ENCODE measurements around the gene LRCH1. TPM values are rescaled to one million over a fixed set of nuclear protein-coding genes. Genes with fewer than 3 reads are reported as not detected.

Gene LRCH1
- polyA plus RNA-seq, 3 donors = 2.1 to 10.8 (median 6.5) TPM

DNA sequence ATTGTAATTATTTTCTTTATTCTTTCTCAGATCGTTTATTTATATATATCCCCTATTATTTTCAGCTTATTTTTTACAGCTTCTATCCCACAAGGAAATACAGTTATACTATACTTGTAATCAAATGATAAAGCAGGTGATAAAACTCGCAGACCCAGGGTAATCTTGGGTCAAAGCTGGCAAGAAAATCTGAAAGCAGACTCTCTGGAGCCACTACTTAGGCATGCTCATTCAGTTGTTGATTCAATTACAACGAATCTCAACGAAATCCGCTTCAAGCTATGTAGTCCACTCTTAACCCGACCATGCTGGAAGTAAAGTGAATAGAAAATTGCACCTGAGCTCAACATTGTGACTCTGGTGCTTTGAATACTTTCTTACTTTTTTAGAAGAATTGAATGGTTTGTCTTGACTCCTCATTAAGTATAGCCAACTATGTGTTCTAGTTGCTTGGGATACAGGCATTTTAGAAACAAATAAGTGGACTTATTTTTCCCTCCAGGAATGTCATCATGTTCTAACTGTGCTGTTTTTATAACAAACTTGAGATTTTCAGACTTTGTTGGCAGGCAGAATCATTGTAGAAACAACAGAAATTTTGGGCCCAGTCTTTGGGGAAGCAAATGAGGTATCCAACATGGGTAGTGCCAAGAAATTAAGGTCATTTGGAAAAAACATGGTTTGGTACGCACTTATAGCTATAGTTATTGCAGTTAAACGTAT is 222.6 kb downstream of the LRCH1 start:
- no peak overlapping the region for H3K27ac ChIP-seq (ENCODE audit: low read depth, low read length)
- WGBS, 3 donors = 78 to 89% (median 86%) methylated on average over 8 of the region's 8 CpGs

DNA sequence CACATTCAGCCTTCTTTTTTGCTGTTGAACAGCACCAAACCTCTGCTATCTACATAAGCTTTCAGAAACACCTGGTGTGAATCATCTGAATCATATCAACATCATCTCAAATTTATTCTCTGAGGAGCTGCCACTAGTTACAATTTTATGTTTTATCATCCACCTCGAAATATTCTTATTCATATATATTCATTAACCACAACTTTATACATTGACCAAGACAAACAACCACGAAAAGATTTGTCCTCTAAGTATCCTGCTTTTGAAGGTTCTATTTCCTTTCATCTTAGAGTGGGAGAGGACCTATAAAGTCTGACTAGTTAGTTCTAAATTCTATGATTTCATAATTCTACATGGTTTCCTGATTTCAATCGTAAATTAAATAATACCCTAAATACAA is 225.1 kb downstream of the LRCH1 start:
- 81 to 87% (median 82%) methylated on average over 3 of the region's 3 CpGs for WGBS, 3 donors

DNA sequence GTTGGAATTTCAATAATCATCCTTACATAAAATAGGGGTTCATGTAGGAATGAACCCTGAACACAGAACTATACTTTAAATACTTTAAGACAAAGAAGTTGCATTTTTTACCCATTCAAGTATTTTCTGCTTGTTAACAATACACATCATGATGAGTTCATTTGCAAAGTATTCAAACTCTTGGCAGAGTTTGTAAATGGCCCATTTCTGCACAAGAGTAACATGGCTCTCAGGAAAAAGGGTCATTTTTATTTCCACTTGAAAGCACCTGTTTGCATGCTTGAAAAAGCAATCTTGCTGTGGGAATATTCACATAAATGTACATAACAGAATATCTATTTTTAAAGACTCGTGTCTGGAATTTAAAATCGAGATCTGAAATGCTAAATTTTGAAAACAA is 225.9 kb downstream of the LRCH1 start:
- 82 to 93% (median 87%) methylated on average over 2 of the region's 2 CpGs for WGBS, 3 donors

More for the DNA sequence above, 225.1 kb downstream of the LRCH1 start:
- no peak overlapping the region for H3K27ac ChIP-seq (ENCODE audit: low read depth, low read length)

DNA sequence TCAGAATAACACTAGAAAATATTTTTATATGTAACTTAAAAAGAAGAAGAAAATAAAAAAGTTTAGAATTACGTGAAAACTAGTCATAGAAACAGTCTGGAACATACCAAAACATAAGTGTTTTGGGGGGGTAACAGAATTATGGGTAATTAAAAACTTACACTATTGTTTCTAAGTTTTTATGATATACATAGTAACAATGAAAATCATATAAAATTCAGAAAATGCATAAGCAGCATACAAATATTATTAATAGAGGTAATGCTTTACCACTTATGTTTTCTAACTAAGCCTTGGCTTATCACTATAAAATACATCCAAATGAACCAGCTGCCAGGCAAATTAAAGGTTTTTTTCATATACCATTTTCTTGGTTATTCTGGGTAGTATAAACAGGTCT is 229.1 kb downstream of the LRCH1 start:
- H3K27ac ChIP-seq (ENCODE audit: low read depth, low read length) = no peak overlapping the region

More for the DNA sequence above, 225.9 kb downstream of the LRCH1 start:
- no peak overlapping the region for H3K27ac ChIP-seq (ENCODE audit: low read depth, low read length)

DNA sequence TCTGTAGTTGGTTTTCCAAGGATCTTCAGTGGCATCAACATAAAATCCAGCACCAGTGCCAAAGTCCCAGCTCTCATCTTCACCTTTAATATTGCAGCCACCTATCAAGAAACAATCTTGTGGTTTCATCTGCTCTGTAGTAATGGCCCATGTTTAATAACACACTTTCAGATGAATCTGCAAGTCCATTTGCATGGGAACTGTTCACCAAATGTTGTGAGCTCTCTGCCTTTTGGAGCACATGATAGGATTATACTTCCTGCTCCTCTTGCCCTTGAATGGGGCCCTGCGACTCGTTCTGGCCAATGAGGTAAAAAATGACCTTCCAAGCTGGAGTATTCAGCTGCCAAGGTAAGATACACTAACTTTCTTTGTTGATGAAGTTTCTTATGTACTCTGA is 229.7 kb downstream of the LRCH1 start:
- H3K27ac ChIP-seq (ENCODE audit: low read depth, low read length) = no peak overlapping the region
- WGBS, 3 donors = 55 to 75% (median 72%) methylated on average over 2 of the region's 2 CpGs

More for the DNA sequence above, 229.1 kb downstream of the LRCH1 start:
- whole genome bisulfite sequencing, 3 donors = 86 to 92% (median 87%) methylated on average over 1 of the region's 1 CpG

DNA sequence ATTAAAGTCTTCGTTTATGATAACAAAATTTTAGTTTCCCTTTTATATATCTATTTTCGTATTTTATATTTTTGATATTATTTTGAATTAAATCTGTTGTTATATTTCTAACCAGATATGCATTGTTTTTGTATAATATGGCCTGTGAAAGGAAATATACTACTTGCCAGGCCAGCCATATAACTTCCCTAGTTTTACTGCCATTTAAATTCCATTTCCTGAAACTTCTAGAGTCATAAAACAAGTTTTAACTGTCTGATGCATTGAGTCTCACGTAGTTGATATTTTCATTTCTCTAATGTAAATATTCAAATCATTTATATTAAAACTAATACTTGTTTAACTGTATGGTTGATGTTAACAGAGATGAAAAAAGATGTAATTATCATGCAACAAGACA is 230.5 kb downstream of the LRCH1 start:
- no peak overlapping the region for H3K27ac ChIP-seq (ENCODE audit: low read depth, low read length)
- WGBS, 3 donors = 89 to 92% (median 92%) methylated on average over 3 of the region's 3 CpGs

DNA sequence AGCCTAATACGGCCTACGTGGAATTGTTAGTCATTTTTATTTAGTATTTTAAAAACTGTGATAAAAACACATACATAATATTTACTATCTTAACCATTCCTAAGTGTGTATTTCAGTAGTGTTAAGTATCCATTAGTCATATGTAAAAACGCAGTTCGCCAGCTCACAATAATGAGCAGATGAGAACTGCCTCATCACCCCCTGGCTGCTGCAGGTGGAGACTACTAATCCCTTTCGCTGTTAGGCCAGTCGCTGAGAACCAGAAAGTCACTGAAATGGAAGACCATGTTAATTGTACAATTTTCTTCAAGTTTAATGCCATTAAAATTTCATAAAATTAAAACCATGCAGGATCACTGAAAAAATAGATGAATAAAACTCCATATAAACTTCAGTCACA is 242.4 kb downstream of the LRCH1 start:
- H3K27ac ChIP-seq (ENCODE audit: low read depth, low read length) = no peak overlapping the region

DNA sequence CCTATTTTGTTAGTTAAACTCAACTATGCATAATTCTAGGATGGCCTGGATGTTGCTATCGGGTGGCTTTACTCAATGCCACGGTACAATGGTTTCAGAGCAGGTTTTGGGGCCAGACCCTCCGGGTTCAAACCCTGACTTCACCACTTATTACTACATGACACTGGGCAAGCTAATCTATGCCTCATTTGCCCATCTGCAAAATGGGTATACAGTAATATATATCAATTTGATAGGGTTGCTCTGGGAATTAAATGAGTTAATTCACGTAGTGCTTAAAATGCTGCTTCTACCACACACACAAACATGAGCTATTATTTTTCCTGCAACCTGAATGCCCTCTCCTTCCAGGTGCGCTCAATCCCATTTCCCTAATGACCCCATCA is 243.2 kb downstream of the LRCH1 start:
- no peak overlapping the region for H3K27ac ChIP-seq (ENCODE audit: low read depth, low read length)
- WGBS, 3 donors = 60 to 74% (median 66%) methylated on average over 5 of the region's 5 CpGs

More for the DNA sequence above, 242.4 kb downstream of the LRCH1 start:
- 92 to 94% (median 92%) methylated on average over 6 of the region's 6 CpGs for whole genome bisulfite sequencing, 3 donors

DNA sequence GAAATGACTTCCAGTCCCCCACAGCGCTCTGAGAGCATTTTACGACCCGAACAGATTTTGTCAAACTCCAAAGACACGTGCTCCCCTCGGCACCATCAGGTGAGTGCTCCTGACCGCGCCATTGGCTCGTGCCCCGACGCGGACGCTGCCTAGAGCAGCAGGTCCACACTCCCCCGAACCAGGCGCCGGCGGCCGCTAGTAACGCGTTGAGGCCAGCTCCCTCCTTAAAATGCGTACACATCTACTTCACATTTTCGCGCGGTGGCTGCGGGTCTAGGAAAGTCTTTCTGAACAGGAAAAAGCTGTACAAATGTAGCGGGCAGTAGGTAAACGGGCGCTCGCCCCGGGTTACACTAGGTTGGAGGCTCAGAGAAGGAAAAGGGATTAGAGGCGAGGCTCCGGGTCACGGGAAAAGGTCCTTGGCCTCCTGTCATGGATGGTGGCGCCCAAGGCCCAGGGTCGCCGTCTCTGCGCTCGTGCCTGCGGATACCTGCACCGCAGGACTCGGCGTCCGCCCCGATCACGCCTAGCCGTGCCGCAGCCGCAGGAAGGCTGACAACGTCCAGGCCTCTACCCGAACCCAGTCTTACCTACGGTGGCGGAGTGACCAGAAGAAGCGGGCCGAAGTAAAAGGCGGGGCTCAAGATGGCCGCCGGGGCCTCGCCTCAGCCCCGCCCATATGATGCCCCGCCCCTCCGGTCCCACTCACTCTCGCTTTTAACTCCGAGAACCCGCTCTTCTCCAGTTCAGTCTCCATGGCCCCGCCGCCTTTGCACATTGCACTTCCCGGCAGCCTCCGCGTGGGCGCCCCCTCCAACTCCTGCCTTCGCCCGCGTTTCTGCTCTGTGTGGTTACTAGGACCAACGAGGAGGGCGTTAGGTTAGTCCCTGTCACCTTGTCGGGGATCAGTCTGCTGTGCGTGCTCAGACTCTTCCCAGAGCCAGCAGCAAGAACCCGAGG is 243.8 kb downstream of the LRCH1 start, which contains the start of gene ESD:
TSS of gene ESD (minus strand) at position 647 of the 960 bp plus-strand sequence. CDS start 5,748 bp downstream, outside the sequence.
- peak within 1 kb of the TSS; percentile 20 for H3K27ac ChIP-seq (ENCODE audit: low read depth, low read length)
- WGBS, 3 donors = 0 to 1% (median 0%) methylated on average over 77 of the region's 77 CpGs

DNA sequence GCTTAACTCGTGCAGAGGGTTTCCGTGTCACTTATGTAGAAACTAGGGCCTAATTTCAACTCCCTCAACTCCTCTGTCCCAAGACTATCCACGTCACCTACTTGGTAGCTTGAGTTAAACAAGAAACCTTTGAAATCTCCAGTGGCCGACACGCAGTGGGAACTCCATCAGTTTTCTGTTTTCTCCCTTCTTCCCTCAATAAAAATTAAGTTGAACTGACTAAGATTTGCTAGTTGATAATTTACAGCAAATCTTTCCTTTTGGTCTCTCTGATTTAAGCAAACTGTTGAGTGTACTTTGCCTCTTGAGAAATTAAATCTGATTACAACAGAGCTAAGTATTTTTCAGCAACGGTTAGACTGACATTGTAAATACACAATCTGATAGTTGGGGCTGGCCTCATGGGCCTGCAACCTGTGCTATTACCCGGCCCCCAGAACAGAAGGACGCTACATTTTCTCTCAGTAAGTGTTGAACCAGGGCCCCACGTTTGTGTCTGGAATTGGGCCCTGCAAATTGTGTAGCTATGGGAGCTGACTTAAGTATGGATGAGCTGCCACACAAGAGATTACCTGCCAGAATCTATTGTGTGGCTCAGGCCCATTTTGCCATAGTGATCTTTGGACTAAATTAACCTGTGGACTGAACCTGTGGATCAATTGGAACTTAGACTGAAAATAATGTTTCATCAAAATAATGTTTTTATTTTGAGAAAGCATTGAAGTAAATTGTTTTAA is 244.7 kb downstream of the LRCH1 start:
- peak overlapping the region; percentile 20 for H3K27ac ChIP-seq (ENCODE audit: low read depth, low read length)
- whole genome bisulfite sequencing, 3 donors = 27 to 51% (median 40%) methylated on average over 9 of the region's 9 CpGs

DNA sequence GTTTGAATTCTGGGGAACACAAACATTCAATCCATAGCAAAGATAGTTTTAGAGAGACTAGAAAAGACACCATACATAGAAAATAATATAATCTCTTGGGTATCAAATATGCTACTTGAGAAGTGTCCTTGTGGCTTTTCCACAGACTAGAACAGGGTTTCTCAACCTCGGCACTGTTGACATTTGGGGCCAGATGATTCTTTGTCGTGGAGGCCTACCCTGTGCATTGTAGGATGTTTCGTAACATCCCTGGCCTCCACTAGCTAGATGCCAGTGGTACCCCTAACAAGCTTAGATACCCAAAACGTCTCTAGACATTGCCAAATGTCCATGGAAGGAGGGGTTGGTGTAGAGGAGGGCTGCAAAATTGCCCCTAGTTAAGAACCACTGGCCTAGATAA is 246.2 kb downstream of the LRCH1 start:
- no peak overlapping the region for H3K27ac ChIP-seq (ENCODE audit: low read depth, low read length)
- 54 to 81% (median 73%) methylated on average over 4 of the region's 4 CpGs for WGBS, 3 donors

DNA sequence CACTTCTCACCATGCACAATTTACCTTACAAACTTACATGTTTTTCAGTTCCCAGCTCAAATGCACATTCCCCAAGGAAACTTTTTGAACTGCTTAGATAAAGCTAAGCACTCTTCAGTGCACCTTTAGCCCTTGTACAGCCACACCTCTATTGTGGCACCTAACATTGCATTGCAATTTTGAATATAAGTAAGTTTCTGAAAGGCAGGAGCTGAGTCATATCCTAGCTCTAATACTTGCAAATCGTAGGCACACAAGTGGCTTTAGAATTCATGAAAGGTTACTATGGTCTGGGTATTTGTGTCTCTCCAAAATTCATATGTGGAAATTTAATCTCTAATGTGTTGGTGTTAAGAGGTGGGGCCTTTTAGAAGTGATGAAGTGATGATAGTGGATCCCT is 248.9 kb downstream of the LRCH1 start:
- no peak overlapping the region for H3K27ac ChIP-seq (ENCODE audit: low read depth, low read length)
- WGBS, 3 donors = 67 to 74% (median 68%) methylated on average over 1 of the region's 1 CpG

Other genes starting within 250 kb of the LRCH1 start
- 1 to 10 TPM in 2 of 3 donors, under 1 TPM in 1; 0.35 to 3.0 (median 3.0) TPM for gene RUBCNL, start 165.9 kb upstream of the LRCH1 start, polyA plus RNA-seq
- gene ESD, start 244.0 kb downstream of the LRCH1 start, polyA plus RNA-seq = 100 to 1,000 TPM in 2 of 3 donors, 10 to 100 TPM in 1; 49.9 to 171 (median 110) TPM

Measured in adipose tissue (tissue), 3 donors.